ENCODE results near the gene POLR1D. TPM values are rescaled to one million over a fixed set of nuclear protein-coding genes. Genes with fewer than 3 reads are reported as not detected.

The POLR1D gene
- total and polyA plus RNA-seq, 8 donors = 43.7 to 230 (median 139) TPM

DNA sequence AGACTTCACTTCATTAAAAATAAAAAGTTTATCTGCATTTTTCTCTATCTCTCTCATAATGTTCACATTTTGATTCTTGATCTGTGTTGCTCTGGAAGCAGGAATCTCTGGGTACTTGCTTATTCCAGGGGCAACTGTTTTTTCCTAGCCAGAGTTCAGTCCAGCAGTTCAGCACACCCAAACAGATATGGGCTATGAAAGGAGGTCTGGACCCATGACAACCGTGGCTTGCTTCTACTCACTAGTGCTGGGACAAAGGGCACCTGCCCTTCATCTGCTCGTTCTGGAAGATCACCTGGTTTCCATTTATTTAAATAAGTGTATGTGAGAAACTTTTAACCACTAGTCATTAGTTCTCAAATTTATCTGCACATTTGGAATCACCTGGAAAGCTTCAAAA, 36.0 kb downstream of the POLR1D start:
- Histone ChIP-seq H3K27ac (no peak overlapping the region), H3K4me3 (no peak overlapping the region), H3K9me3 (no peaks in the 10 kb centered on the region), H3K27me3 (no peaks in the 10 kb centered on the region), H3K4me1 (peaks cover 0 to 49% (median 18%) of the 10 kb centered on the region in 4 donors), H3K36me3 (peaks cover 0 to 7% (median 0%) of the 10 kb centered on the region in 4 donors)
- intact Hi-C loops (cut with DNase I; ENCODE audit: low total_unique reads) = no loop called here
- DNase-seq = no peak
- TF ChIP-seq CTCF (IDR thresholded peaks at IDR 0.05) (no peak), POLR2A (IDR thresholded peaks at IDR 0.05) (no peak), POLR2AphosphoS5 (IDR thresholded peaks at IDR 0.05) (no peak), EP300 (IDR thresholded peaks at IDR 0.05) (no peak)
- 48 to 74% (median 54%) methylated on average over 2 of the region's 2 CpGs for WGBS, 5 donors

DNA sequence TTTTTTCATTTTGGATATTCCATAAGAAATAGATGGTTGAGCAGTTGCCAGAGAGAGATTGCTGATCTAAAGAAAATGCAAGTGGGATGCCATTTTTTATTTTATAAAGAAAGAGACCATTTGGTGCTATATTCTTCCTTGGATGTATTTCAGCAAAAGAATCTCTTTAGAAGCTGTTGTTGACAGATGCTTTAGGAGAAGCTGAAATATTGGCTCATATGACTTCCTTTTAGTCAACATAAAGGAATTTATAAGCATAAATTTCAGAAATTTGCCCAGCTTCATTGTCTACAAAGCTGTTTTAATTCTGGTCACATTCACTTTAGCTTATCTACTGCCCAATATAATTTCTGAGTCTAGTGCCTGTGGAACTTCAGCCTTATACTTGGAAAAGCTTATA, 36.9 kb downstream of the POLR1D start:
- Histone ChIP-seq H3K27me3 (no peaks in the 10 kb centered on the region), H3K4me3 (no peak overlapping the region), H3K4me1 (peaks cover 0 to 54% (median 18%) of the 10 kb centered on the region in 4 donors), H3K9me3 (no peaks in the 10 kb centered on the region), H3K27ac (no peak overlapping the region), H3K36me3 (peaks cover 0 to 7% (median 0%) of the 10 kb centered on the region in 4 donors)
- no peak for DNase-seq
- TF ChIP-seq POLR2AphosphoS5 (IDR thresholded peaks at IDR 0.05) (no peak), EP300 (IDR thresholded peaks at IDR 0.05) (no peak), CTCF (IDR thresholded peaks at IDR 0.05) (no peak), POLR2A (IDR thresholded peaks at IDR 0.05) (no peak)
- intact Hi-C loops (cut with DNase I; ENCODE audit: low total_unique reads) = no loop called here

GRCh38 chr13:27659145-27659865, 37.6 kb downstream of the POLR1D start:
- H3K4me3 ChIP-seq = no peak overlapping the region
- intact Hi-C loops (cut with DNase I; ENCODE audit: low total_unique reads) = no loop called here
- WGBS, 5 donors = 75 to 83% (median 75%) methylated on average over 7 of the region's 7 CpGs
- no peak for DNase-seq
- peaks cover 0 to 7% (median 0%) of the 10 kb centered on the region in 4 donors for H3K36me3 ChIP-seq
- TF ChIP-seq POLR2AphosphoS5 (IDR thresholded peaks at IDR 0.05) = no peak
- no peak for TF ChIP-seq EP300 (IDR thresholded peaks at IDR 0.05)
- no peak for TF ChIP-seq POLR2A (IDR thresholded peaks at IDR 0.05)
- no peak for TF ChIP-seq CTCF (IDR thresholded peaks at IDR 0.05)
- H3K27me3 ChIP-seq = no peaks in the 10 kb centered on the region
- H3K9me3 ChIP-seq = no peaks in the 10 kb centered on the region
- H3K4me1 ChIP-seq = peaks cover 0 to 54% (median 17%) of the 10 kb centered on the region in 4 donors
- no peak overlapping the region for H3K27ac ChIP-seq

- Histone ChIP-seq H3K36me3 (peaks cover 0 to 7% (median 2%) of the 10 kb centered on the region in 4 donors), H3K27ac (no peak overlapping the region), H3K4me3 (no peak overlapping the region), H3K27me3 (no peaks in the 10 kb centered on the region), H3K9me3 (no peaks in the 10 kb centered on the region), H3K4me1 (peaks cover 0 to 44% (median 13%) of the 10 kb centered on the region in 4 donors)
- TF ChIP-seq EP300 (IDR thresholded peaks at IDR 0.05) (no peak), POLR2AphosphoS5 (IDR thresholded peaks at IDR 0.05) (no peak), CTCF (IDR thresholded peaks at IDR 0.05) (no peak), POLR2A (IDR thresholded peaks at IDR 0.05) (no peak)
- intact Hi-C loops (cut with DNase I; ENCODE audit: low total_unique reads) = no loop called here
- whole genome bisulfite sequencing, 5 donors = 93 to 99% (median 97%) methylated on average over 6 of the region's 6 CpGs
- DNase-seq = no peak
Observed at GRCh38 chr13:27660511-27660910, 38.8 kb downstream of the POLR1D start.
